ENCODE results near the gene USP43.
"Not testable (repeated sequence)": the region's sequence is repeated elsewhere in the genome, so short reads cannot be mapped to it uniquely, and the experiment has no call there.

The USP43 gene, protein sequence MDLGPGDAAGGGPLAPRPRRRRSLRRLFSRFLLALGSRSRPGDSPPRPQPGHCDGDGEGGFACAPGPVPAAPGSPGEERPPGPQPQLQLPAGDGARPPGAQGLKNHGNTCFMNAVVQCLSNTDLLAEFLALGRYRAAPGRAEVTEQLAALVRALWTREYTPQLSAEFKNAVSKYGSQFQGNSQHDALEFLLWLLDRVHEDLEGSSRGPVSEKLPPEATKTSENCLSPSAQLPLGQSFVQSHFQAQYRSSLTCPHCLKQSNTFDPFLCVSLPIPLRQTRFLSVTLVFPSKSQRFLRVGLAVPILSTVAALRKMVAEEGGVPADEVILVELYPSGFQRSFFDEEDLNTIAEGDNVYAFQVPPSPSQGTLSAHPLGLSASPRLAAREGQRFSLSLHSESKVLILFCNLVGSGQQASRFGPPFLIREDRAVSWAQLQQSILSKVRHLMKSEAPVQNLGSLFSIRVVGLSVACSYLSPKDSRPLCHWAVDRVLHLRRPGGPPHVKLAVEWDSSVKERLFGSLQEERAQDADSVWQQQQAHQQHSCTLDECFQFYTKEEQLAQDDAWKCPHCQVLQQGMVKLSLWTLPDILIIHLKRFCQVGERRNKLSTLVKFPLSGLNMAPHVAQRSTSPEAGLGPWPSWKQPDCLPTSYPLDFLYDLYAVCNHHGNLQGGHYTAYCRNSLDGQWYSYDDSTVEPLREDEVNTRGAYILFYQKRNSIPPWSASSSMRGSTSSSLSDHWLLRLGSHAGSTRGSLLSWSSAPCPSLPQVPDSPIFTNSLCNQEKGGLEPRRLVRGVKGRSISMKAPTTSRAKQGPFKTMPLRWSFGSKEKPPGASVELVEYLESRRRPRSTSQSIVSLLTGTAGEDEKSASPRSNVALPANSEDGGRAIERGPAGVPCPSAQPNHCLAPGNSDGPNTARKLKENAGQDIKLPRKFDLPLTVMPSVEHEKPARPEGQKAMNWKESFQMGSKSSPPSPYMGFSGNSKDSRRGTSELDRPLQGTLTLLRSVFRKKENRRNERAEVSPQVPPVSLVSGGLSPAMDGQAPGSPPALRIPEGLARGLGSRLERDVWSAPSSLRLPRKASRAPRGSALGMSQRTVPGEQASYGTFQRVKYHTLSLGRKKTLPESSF

DNA sequence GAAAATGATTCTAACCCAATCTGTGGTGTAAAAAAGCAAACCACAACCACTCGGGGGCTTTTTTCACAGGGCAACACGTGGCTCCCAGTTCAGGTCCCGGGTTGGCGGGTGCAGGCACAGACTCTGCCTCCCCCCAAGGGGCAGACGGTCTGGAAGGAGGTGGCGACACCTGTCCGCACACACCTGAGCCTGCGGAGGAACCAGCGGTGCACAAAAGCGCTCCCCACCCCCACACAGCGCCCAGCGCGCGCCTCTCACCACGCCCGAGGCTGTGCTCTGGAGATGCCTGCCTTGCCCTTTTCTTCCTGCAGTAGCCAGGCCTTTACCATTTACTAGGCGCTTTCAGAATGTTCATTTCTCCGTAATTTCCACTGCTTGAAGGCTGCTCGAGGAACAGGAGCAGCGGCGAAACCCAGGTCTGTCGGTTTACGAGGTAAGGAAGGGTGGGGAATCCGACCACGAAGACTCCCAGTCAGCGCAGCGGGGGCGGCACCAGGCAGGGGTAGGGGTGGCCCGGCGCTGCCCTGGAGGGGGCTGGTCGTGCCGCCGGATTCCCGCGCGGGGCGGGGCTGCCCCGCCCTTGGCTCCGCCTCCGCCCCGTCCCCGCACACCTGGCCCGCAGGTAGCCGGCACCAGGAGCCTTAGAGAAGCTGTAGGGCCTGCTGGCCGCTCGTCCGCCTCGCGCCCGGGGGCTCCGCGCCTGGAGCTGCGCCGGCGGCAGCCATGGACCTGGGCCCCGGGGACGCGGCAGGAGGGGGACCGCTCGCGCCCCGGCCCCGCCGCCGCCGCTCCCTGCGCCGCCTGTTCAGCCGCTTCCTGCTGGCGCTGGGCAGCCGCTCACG, at the start of gene USP43:
USP43 (plus strand) TSS at position 608 of the 842 bp plus-strand sequence; CDS start at position 724, 116 bp downstream.
- no peak for DNase-seq

DNA sequence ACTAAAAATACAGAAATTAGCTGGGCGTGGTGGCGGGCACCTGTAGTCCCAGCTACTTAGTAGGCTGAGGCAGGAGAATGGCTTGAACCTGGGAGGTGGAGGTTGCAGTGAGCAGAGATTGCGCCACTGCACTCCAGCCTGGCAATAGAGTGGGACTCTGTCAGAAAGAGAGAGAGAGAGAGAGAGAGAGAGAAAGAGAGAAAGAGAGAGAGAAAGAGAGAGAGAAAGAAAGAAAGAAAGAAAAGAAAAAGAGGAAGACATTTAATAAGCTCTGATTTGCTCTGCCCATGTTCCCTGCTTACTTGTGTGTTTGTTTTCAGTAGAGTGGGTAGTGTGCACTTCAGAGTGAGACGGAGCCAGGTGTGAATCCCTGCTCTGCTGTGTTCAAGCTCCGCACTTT, 47.7 kb upstream of the USP43 start:
- DNase-seq: not testable (repeated sequence)

DNA sequence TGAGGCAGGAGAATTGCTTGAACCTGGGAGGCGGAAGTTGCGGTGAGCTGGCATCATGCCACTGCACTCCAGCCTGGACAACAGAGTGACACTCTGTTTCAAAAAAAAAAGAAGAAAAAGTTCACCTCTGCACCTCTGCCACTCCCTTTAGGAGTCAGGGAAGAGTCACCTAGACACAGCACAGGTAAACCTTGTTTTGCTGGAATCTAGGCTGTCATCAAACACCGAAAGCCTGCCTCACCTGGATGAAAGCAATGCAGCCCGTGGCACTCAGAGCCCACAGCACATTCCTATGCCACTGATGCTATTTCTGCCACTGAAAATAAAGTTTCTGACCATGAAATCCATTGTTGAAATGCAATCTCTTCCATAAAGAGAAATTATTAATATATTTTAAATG, 46.7 kb upstream of the USP43 start:
- DNase-seq: no peak

DNA sequence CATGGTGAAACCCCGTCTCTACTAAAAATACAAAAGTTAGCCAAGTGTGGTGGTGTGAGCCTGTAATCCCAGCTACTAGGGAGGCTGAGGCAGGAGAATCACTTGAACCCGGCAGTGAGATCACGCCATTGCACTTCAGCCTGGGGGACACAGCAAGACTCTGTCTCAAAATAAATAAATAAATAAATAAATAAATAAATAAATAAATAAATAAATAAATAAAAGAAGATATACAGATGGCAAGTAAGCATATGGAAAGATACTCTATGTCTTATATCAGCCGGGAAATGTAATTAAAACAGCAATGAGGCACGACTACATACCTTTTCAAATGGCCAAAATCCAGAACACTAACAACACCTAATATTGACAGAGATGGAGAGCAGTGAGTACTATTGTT, 40.7 kb upstream of the USP43 start:
- DNase-seq: not testable (repeated sequence)

DNA sequence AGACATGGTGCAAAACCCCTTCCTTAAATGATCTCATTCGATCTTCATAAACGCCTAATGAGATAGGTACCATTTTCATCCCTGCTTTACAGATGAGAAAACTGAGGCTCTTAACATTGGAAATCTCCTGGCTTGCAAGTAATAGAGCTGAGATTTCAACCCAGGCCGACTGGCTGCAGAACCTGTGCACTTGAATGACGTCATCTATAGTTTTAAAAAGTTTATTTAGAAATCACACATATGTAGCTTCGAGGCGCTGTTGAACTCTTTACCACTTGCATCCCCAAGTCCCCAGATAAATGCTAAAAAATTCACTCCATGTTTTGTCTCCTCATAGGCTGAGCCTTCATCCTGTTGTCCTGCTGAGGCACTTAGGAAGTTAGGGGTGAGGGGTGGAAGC, 38.9 kb upstream of the USP43 start:
- no peak for DNase-seq

DNA sequence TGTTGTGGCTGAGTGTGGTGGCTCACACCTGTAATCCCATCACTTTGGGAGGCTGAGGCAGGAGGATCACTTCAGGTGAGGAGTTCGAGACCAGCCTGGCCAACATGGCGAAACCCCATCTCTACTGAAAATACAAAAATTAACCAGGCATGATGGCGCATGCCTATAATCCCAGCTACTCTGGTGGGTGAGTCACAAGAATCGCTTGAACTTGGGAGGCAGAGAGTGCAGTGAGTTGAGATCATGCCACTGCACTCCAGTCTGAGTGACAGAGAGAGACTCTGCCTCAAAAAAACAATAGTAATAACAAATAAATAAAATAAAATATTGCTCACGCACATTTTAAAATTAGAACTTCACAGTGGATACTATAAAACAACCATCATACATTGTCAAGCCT, 38.3 kb upstream of the USP43 start:
- not testable (repeated sequence) for DNase-seq

DNA sequence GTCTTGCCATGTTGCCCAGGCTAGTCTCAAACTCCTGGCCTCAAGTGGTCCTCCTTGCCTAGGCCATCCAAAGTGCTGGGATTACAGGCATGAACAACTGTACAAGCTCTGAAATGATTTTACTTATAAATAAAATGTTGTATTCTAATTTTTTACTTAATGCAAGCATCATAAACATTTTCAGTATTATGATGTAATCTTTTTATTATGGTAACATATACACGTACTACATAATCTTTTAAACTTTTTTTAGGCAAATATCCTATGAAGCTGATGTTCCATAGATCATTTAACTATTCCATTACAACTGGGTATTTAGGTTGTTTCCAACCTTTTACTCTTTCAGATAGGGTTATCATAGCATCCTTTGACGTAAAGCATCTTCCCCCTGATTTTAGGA, 33.8 kb upstream of the USP43 start:
- DNase-seq: no peak

DNA sequence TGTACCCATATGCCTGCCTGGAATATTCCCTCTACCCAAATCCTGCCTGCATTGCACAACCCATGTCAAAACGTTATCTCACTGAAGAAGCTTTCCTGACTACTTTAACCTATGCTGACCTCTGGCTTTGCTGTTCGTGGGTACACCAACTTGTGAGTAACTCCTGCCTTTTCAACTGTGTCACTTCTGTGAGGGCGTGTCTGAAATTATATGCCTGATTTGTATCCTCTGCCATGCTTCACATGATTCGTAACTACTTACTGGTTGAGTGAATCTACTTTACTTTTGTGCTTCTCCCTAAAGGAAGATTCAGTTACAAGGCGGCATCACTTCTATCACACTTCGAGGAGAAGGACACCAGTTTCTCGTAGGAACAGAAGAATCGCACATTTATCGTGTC, 33.3 kb upstream of the USP43 start:
- no peak for DNase-seq

DNA sequence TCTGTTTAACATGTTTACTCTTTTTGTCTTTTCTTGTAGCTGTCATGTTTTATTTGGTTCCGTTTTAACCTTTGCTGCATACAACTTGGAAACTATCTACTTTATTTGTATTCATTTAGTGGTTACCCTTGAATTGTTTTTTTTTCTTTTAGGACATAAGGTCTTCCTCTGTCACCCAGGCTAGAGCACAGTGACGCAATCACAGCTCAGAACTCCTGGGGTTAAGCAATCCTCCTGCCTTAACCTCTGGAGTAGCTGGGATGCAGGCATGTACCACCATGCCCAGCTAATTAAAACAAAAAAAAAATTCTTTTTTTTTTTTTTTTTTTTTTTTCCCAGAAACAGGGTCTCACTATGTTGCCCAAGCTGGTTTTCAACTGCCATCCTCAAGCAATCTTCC, 29.8 kb upstream of the USP43 start:
- DNase-seq: no peak

DNA sequence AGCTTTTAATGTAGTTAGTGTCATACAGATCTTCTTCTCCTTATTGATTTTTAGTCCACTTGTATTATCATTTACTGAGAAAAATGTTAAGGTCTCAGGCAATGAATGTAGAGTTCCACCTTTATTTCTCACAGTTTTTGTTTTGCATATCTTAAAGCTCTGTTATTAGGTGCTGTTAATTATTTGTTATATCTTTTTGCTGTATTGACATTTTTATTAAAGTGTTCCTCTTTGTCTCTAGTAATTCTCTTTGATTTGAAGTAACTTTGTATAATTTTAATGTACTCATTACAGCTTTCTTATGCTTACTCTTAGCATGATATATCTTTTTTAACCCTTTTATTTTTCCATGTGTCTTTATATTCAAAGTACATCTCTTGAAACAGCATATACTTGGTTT, 22.4 kb upstream of the USP43 start:
- no peak for DNase-seq

DNA sequence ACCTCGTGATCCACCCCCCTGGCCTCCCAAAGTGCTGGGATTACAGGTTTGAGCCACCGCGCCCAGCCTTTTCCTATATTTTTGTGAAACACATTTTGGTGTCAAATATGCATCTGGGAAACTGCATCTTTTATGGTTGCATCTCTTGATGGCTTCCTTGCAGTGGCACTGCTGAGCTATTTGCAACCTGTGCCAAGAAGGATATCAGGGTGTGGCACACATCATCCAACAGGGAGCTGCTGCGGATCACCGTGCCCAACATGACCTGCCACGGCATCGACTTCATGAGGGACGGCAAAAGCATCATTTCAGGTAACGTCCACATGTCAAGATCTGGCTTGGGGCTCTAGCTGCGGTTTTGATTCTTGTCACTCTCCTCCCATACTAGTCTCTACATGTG, 16.8 kb upstream of the USP43 start:
- DNase-seq: no peak

DNA sequence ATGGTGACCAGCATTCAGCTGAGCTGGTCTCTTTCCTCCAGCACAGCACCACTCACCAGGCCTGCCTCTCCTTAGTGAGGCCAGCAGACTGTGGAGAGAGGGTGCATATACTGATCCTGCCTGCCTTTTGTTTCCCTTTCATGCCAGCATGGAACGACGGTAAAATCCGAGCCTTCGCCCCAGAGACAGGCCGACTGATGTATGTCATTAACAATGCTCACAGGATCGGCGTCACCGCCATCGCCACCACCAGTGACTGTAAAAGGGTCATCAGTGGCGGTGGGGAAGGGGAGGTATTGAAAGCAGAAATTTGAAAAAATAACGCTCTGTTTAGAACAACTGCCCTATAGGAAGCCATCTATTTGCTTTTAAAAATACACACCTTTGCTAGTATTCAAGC, 12.6 kb upstream of the USP43 start:
- DNase-seq: no peak

DNA sequence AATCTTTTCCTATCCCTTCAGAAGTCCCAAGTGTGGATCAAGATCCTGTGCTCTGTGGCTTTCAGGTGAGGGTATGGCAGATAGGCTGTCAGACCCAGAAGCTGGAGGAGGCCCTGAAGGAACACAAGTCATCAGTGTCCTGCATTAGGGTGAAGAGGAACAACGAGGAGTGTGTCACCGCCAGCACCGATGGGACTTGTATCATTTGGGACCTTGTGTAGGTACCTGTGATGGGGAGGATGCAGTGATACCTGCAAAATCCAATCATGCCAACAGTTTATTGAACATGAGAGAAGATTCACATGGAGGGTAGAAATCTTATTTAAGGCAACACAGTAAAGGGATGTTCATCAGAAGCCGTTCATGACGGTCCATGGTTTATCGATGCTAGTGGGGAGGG, 10.0 kb upstream of the USP43 start:
- no peak for DNase-seq

DNA sequence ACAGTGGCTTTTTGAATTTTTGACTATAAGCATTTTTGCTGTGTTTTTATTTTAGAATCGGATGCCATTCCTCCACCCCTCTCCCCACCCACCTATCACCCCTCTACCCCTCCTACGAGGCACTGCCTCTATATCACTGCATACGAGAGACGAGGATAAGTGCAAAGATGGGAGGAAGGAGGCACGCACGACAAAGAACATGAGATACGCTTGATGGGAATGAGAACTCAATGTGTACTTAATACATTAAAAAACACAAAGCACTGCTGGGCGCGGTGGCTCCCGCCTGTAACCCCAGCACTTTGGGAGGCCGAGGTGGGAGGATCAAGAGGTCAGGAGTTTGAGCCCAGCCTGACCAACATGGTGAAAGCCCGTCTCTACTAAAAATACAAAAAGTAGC, 8.8 kb upstream of the USP43 start:
- no peak for DNase-seq

DNA sequence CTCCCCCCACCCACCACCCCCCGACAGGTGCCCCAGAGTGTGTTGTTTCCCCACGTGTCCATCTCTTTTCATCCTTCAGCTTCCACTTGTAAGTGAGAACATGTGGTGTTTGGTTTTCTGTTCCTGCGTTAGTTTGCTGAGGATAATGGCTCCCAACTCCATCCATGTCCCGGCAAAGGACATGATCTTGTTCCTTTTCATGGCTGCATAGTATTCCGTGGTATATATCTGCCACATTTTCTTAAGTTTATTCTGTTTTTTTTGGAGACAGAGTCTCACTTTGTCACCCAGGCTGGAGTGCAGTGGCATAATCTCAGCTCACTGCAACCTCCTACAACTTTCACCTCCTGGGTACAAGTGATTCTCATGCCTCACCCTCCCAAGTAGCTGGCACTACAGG, 4.9 kb upstream of the USP43 start:
- not testable (repeated sequence) for DNase-seq

DNA sequence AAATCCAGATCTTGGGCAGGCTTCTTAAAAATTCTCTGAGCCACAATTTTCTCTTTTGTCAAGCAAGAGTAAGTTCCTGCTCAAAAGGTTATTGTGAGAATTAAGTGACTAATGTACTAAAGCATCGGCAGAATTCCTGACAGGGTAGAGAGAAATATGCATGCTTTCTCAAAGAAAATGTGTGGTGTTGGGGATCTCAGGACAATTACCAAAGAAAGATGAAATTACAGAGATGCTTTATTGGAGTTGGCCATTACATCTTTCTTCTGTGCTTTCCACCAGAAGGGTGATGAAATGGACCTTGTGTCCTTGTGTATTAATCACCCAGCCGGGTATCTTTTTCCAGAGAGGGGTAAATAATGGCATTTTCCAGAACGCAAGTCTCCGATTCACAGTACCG, 1.7 kb upstream of the USP43 start:
- DNase-seq: no peak

DNA sequence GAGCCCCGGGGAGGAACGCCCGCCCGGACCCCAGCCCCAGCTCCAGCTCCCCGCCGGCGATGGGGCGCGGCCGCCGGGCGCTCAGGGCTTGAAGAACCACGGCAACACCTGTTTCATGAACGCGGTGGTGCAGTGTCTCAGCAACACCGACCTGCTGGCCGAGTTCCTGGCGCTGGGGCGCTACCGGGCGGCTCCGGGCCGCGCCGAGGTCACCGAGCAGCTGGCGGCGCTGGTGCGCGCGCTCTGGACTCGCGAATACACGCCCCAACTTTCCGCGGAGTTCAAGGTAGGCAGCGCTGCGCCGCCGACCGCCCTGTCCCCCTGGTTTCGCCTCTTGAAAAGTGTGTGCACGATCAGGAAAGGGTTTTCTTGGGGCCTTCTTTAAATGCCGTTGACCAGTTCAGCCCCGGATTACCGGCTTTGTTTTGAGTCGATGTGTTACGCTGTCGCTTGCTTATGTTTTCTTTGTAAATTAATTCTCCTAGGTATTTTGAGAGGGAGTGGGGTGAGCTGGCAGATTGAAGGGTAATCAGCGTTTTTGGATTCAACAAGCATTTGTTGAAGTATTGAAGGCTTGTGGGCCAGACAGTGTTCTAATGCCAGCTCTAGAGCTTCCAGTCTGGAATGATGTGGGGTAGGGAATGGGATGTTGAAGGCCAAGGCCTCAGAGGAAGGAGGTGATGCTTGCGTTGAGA, 681 bp downstream of the USP43 start:
- DNase-seq: no peak

DNA sequence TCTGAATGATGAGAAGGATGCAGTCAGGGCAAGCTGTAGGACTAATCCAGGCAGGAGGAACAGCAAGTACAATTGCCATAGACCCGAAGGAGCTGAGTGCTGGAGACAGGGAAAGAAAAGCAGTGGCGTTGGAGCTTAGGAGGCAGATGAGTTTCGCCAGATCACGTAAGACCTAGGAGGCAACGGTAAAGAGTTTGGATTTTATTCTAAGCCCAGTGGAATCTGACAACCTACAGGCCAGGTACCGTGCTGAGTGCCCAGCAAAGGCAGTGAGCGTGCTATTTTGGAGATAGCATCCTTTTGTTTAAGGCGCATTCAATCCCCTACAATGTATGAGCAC, 1.2 kb downstream of the USP43 start:
- DNase-seq: no peak

DNA sequence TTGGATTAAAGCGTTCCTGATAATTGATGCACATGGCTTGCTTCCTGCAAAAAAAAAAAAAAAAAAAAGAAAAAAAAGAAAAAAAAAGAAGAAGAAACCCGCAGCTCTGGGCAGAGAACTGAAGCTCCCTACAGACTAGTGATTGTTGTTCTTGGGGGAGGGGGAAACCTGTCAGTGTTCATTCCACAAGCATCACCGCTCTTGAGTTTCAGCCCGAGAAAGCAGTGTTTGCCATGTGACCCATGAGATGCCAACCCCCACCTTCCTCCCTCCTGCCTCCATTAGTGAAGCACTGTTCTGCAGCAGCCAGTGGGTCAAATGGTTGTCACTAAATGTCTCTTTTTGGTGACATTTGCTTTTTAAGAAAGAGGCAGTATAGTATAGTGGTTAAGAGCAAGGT, 1.7 kb downstream of the USP43 start:
- DNase-seq: no peak

DNA sequence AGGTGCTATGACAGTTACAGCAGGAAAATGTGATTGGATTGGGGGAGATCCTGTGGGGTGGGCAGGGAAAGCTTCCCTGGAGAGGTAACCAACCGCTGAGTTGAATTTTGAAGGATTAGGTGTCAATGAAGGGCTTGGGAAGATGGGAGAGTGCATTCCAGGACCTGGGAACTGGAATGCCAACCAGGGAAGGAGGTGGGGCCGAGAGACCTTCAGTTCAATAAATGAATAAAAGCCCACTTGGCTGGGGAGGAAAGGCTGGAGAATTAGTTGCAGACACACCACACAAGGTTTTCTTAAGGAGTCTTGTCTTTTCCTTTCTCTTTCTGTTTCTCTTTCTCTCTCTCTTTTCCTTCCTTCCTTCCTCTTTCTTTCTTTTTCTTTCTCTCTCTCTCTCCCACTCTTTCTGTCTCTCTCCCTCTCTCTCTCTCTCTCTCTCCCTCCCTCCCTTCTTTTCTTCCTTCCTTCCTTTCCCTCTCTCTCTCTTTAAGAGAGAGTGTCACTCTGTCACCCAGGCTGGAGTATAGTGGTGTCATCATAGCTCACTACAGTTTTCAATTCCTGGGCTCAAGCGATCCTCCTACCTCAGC, 3.3 kb downstream of the USP43 start:
- DNase-seq: no peak

DNA sequence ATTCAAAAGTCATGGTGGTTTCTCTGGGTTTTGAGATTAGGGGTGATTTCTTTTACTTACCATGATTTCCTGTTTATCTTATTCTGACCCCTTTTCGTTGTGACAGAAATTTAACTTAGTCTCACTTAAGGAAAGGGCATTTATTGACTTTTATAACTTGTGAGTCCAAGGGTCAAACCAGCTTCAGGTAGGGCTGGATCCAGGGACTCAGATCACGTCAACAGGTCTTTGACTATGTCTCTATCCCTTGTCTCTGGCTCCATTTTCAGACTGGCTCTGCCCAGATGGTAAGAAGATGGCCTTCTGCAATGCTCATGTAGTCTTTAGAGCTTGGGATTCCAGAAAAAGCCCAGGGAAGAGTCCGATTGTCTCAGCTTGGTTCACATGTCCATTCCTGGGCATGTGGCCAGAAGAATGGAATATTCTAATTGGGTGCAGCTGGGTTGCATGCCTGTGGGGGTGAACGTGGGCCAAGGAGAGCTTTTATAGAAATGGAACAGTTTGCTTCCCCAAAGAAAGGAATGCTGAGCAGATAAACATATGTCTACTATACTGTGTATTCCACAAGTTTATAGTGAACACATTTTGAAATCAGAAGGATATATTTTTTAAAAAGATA, 13.4 kb downstream of the USP43 start:
- DNase-seq: no peak

Measured in activated T-cell treated with anti-CD3 and anti-CD28 coated beads for 4 hours (primary cell).